ENCODE measurements around the gene ABCC11.
"Not testable (repeated sequence)": the region's sequence is repeated elsewhere in the genome, so short reads cannot be mapped to it uniquely, and the experiment has no call there.

The ABCC11 gene

DNA sequence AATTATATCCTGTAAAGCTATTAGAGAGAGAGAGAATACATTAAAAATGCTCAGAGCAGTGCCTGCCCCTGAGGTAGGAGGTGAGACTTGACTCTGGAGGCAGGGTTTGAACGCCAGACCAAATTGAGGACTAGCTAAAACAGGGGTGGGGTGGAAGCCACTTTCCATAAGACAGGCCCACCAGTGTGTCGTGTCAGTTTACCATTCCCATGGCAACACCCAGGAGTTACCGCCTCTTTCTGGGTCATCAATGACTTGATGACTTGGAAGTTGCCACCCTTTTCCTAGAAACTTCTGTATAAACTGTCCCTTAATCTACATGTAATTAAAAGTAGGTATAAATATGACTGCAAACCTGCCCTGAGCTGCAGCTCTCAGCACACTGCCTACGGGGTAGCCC lies 59.6 kb downstream of the ABCC11 start:
- no peak overlapping the region for H3K18ac ChIP-seq (ENCODE audit: low read depth in 1 of 2, low read length in 2 of 2)
- no peak overlapping the region for H2AK5ac ChIP-seq (ENCODE audit: low read length, severe bottlenecking)
- no peak for DNase-seq
- H3K27ac ChIP-seq (ENCODE audit: low read length, poor library complexity, severe bottlenecking) = no peak overlapping the region
- no peak overlapping the region for H2BK12ac ChIP-seq (ENCODE audit: low read length in 2 of 2)
- H2BK120ac ChIP-seq (ENCODE audit: low read depth, low read length) = no peak overlapping the region
- no peaks in the 10 kb centered on the region for H3K36me3 ChIP-seq (ENCODE audit: control insufficient read depth in 1 of 2, insufficient read depth in 2 of 2, low read depth in 1 of 2, low read length in 2 of 2)
- no peak overlapping the region for H3K4me2 ChIP-seq (ENCODE audit: low read length, poor library complexity, severe bottlenecking)
- no peak overlapping the region for H3K4ac ChIP-seq (ENCODE audit: low read depth in 1 of 2, low read length in 2 of 2)
- no peak overlapping the region for H4K8ac ChIP-seq (ENCODE audit: low read length)
- no peak overlapping the region for H2AFZ ChIP-seq (ENCODE audit: low read depth, low read length)
- H3K4me3 ChIP-seq (ENCODE audit: insufficient read depth in 1 of 2, low read depth in 1 of 2, low read length in 2 of 2) = no peak overlapping the region
- H3K23ac ChIP-seq (ENCODE audit: low read length in 2 of 2) = no peak overlapping the region
- peaks cover 17 to 21% of the 10 kb centered on the region in 2 experiments for H3K27me3 ChIP-seq (ENCODE audit: control insufficient read depth in 1 of 2, insufficient read depth in 1 of 2, low read length in 2 of 2)
- no peaks in the 10 kb centered on the region for H3K79me1 ChIP-seq (replicated peaks; ENCODE audit: low read length, poor library complexity, severe bottlenecking)
- no peak overlapping the region for H4K91ac ChIP-seq (ENCODE audit: low read length)
- H2BK15ac ChIP-seq (ENCODE audit: low read depth, poor library complexity, severe bottlenecking) = no peak overlapping the region
- no peaks in the 10 kb centered on the region for H3K4me1 ChIP-seq (ENCODE audit: control insufficient read depth, insufficient read depth, low read depth, low read length)
- no peaks in the 10 kb centered on the region for H3K9me3 ChIP-seq (ENCODE audit: control insufficient read depth, low read length)
- 69% methylated on average over 3 of the region's 4 CpGs for WGBS
- H2BK5ac ChIP-seq (ENCODE audit: low read depth, low read length, poor library complexity, severe bottlenecking) = no peak overlapping the region
- H3K9ac ChIP-seq (ENCODE audit: low read length) = no peak overlapping the region
- H3K14ac ChIP-seq (ENCODE audit: low read length in 2 of 2) = no peak overlapping the region

GRCh38 chr16:48184681-48185080 lies 62.7 kb downstream of the ABCC11 start:
- no peak overlapping the region for H3K4me3 ChIP-seq (ENCODE audit: insufficient read depth in 1 of 2, low read depth in 1 of 2, low read length in 2 of 2)
- H3K27me3 ChIP-seq (ENCODE audit: control insufficient read depth in 1 of 2, insufficient read depth in 1 of 2, low read length in 2 of 2) = peaks cover 15 to 22% of the 10 kb centered on the region in 2 experiments
- no peak overlapping the region for H2AK5ac ChIP-seq (ENCODE audit: low read length, severe bottlenecking)
- H3K4me1 ChIP-seq (ENCODE audit: control insufficient read depth, insufficient read depth, low read depth, low read length) = no peaks in the 10 kb centered on the region
- H3K9me3 ChIP-seq (ENCODE audit: control insufficient read depth, low read length) = no peaks in the 10 kb centered on the region
- H3K23ac ChIP-seq (ENCODE audit: low read length in 2 of 2) = no peak overlapping the region
- H2AFZ ChIP-seq (ENCODE audit: low read depth, low read length) = no peak overlapping the region
- 94% methylated on average over 6 of the region's 6 CpGs for WGBS
- no peaks in the 10 kb centered on the region for H3K79me1 ChIP-seq (replicated peaks; ENCODE audit: low read length, poor library complexity, severe bottlenecking)
- H3K18ac ChIP-seq (ENCODE audit: low read depth in 1 of 2, low read length in 2 of 2) = no peak overlapping the region
- no peak overlapping the region for H2BK15ac ChIP-seq (ENCODE audit: low read depth, poor library complexity, severe bottlenecking)
- H4K8ac ChIP-seq (ENCODE audit: low read length) = no peak overlapping the region
- no peaks in the 10 kb centered on the region for H3K36me3 ChIP-seq (ENCODE audit: control insufficient read depth in 1 of 2, insufficient read depth in 2 of 2, low read depth in 1 of 2, low read length in 2 of 2)
- no peak overlapping the region for H3K4me2 ChIP-seq (ENCODE audit: low read length, poor library complexity, severe bottlenecking)
- H2BK12ac ChIP-seq (ENCODE audit: low read length in 2 of 2) = no peak overlapping the region
- H3K27ac ChIP-seq (ENCODE audit: low read length, poor library complexity, severe bottlenecking) = no peak overlapping the region
- no peak overlapping the region for H4K91ac ChIP-seq (ENCODE audit: low read length)
- no peak overlapping the region for H3K9ac ChIP-seq (ENCODE audit: low read length)
- H2BK5ac ChIP-seq (ENCODE audit: low read depth, low read length, poor library complexity, severe bottlenecking) = no peak overlapping the region
- no peak for DNase-seq
- no peak overlapping the region for H3K4ac ChIP-seq (ENCODE audit: low read depth in 1 of 2, low read length in 2 of 2)
- H3K14ac ChIP-seq (ENCODE audit: low read length in 2 of 2) = no peak overlapping the region
- H2BK120ac ChIP-seq (ENCODE audit: low read depth, low read length) = no peak overlapping the region

DNA sequence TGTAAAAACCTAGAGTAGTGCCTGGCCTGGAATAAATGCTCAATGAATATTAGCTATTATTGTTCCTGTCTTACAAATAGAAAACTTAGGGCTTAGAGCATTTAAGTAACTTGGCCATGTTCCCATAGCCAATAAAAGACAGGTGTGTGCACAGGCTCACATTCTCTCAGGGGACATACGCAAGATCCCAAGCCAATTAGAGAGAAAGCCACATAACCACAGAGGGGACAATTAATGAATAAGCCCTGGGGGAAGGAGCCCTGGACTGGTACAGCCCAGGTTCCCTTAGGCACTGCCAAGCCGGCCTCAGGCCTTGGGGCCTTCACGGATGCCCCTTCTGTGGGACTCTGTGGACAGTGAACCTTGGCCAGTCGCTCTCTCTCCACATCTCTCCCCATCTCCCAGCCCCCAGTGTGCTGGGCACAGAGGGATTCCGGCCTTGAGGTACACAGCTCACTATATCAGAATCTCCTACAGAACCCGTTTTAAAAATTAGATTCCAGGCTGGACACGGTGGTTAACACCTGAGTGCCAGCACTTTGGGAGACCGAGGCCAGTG lies 64.3 kb downstream of the ABCC11 start:
- H3K18ac ChIP-seq (ENCODE audit: low read depth in 1 of 2, low read length in 2 of 2) = no peak overlapping the region
- no peak overlapping the region for H2AFZ ChIP-seq (ENCODE audit: low read depth, low read length)
- no peaks in the 10 kb centered on the region for H3K4me1 ChIP-seq (ENCODE audit: control insufficient read depth, insufficient read depth, low read depth, low read length)
- no peak overlapping the region for H4K8ac ChIP-seq (ENCODE audit: low read length)
- no peak for DNase-seq
- H3K27ac ChIP-seq (ENCODE audit: low read length, poor library complexity, severe bottlenecking) = no peak overlapping the region
- no peaks in the 10 kb centered on the region for H3K36me3 ChIP-seq (ENCODE audit: control insufficient read depth in 1 of 2, insufficient read depth in 2 of 2, low read depth in 1 of 2, low read length in 2 of 2)
- H3K14ac ChIP-seq (ENCODE audit: low read length in 2 of 2) = no peak overlapping the region
- H2BK120ac ChIP-seq (ENCODE audit: low read depth, low read length) = no peak overlapping the region
- H3K23ac ChIP-seq (ENCODE audit: low read length in 2 of 2) = no peak overlapping the region
- H3K4me2 ChIP-seq (ENCODE audit: low read length, poor library complexity, severe bottlenecking) = no peak overlapping the region
- 91% methylated on average over 8 of the region's 8 CpGs for WGBS
- H3K9ac ChIP-seq (ENCODE audit: low read length) = no peak overlapping the region
- no peak overlapping the region for H2BK5ac ChIP-seq (ENCODE audit: low read depth, low read length, poor library complexity, severe bottlenecking)
- no peak overlapping the region for H2BK15ac ChIP-seq (ENCODE audit: low read depth, poor library complexity, severe bottlenecking)
- no peak overlapping the region for H2BK12ac ChIP-seq (ENCODE audit: low read length in 2 of 2)
- no peak overlapping the region for H4K91ac ChIP-seq (ENCODE audit: low read length)
- peaks cover 17 to 32% of the 10 kb centered on the region in 2 experiments for H3K27me3 ChIP-seq (ENCODE audit: control insufficient read depth in 1 of 2, insufficient read depth in 1 of 2, low read length in 2 of 2)
- H3K79me1 ChIP-seq (replicated peaks; ENCODE audit: low read length, poor library complexity, severe bottlenecking) = no peaks in the 10 kb centered on the region
- no peak overlapping the region for H3K4me3 ChIP-seq (ENCODE audit: insufficient read depth in 1 of 2, low read depth in 1 of 2, low read length in 2 of 2)
- H3K9me3 ChIP-seq (ENCODE audit: control insufficient read depth, low read length) = no peaks in the 10 kb centered on the region
- H3K4ac ChIP-seq (ENCODE audit: low read depth in 1 of 2, low read length in 2 of 2) = no peak overlapping the region
- no peak overlapping the region for H2AK5ac ChIP-seq (ENCODE audit: low read length, severe bottlenecking)

DNA sequence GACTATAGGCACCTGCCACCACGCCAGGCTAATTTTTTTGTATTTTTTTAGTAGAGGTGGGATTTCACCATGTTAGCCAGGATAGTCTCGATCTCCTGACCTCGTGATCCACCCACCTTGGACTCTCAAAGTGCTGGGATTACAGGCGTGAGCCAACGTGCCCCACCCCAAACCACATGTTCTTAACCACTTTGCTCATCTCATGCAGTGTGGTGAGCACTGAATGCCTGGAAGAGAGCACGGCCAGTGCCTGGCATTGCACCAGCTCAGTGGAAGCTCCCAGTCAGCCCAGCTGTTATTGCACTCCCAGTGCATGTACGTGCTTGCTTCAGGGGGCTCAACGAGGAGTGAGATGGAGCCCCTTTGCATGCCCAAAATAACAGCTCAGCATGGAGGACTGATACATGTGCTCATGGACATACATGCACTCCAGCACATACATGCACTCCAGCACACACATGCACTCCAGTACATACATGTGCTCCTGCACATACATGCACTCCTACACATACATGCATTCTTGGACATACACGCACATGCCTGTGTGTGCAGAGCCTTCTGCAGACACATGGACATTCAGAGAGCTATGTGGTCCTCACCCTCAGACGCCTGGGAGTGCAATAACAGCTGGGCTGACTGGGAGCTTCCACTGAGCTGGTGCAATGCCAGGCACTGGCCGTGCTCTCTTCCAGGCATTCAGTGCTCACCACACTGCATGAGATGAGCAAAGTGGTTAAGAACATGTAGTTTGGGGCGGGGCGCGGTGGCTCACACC lies 65.4 kb downstream of the ABCC11 start:
- H2BK5ac ChIP-seq (ENCODE audit: low read depth, low read length, poor library complexity, severe bottlenecking); DNase-seq; H2AFZ ChIP-seq (ENCODE audit: low read depth, low read length); H3K36me3 ChIP-seq (ENCODE audit: control insufficient read depth in 1 of 2, insufficient read depth in 2 of 2, low read depth in 1 of 2, low read length in 2 of 2); H3K9me3 ChIP-seq (ENCODE audit: control insufficient read depth, low read length); H2BK12ac ChIP-seq (ENCODE audit: low read length in 2 of 2); H3K4me2 ChIP-seq (ENCODE audit: low read length, poor library complexity, severe bottlenecking); H3K23ac ChIP-seq (ENCODE audit: low read length in 2 of 2); H4K8ac ChIP-seq (ENCODE audit: low read length); H3K4ac ChIP-seq (ENCODE audit: low read depth in 1 of 2, low read length in 2 of 2); H3K4me3 ChIP-seq (ENCODE audit: insufficient read depth in 1 of 2, low read depth in 1 of 2, low read length in 2 of 2); H3K27ac ChIP-seq (ENCODE audit: low read length, poor library complexity, severe bottlenecking); H3K18ac ChIP-seq (ENCODE audit: low read depth in 1 of 2, low read length in 2 of 2); H2BK120ac ChIP-seq (ENCODE audit: low read depth, low read length); H3K14ac ChIP-seq (ENCODE audit: low read length in 2 of 2); H2AK5ac ChIP-seq (ENCODE audit: low read length, severe bottlenecking); H3K9ac ChIP-seq (ENCODE audit: low read length); H2BK15ac ChIP-seq (ENCODE audit: low read depth, poor library complexity, severe bottlenecking); H3K79me1 ChIP-seq (replicated peaks; ENCODE audit: low read length, poor library complexity, severe bottlenecking); H3K4me1 ChIP-seq (ENCODE audit: control insufficient read depth, insufficient read depth, low read depth, low read length): not testable (repeated sequence)
- Histone ChIP-seq H4K91ac (ENCODE audit: low read length) (peak overlapping the region; percentile 4), H3K27me3 (ENCODE audit: control insufficient read depth in 1 of 2, insufficient read depth in 1 of 2, low read length in 2 of 2) (peaks cover 13 to 39% of the 10 kb centered on the region in 2 experiments)
- 84% methylated on average over 11 of the region's 14 CpGs for WGBS
